Anterior cingulate cortex (tissue), 58 donors: Measurements from ENCODE around the gene BDKRB1.
A peak's percentile ranks its signal among the peaks of the same experiment; 100 is the strongest.

Experiments used
- DNase-seq, 58 donors: peaks; one replicate each; lab custom pipeline; 2025; lab: John Stamatoyannopoulos, UW

Gene BDKRB1

DNA sequence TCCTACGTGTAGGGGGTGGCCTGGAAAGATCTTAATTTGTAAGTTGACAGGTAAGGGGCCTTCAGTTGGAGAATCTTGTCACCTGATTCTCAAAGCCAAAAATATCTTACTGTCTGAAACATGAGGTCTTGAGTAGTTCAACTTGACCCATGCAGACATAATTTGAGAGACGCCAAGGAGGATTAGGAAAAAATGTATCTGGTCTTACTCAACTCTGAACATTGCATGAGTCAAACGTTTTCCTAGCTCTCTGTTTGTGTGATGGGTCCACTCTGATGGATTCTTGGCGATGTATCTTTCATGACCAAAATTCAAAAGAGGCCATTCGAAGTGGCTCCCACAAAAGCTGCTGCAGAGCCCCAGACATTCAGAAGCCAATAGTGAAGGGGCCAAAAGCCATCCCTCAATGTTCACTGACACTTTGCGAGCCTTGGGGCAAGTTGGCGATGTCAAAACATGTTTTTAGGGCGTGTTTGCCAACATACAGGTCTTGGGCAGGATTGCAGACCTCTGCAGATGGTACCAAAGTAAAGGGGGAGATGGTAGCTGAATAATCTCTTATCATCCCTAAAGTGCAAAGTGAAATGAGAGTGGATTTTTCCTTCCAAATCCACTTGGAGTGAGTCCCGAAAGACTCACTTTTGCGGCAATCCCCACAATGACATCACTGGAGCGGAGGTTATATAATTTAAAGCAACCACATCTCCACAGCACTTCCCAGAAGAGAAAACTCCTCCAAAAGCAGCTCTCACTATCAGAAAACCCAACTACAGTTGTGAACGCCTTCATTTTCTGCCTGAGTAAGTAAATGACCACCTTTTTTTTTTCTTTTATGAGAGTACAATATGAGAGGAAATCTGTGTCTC is at the start of gene BDKRB1:
Gene BDKRB1 (plus strand): TSS at position 710 of the 866 bp plus-strand sequence. CDS start 7,473 bp downstream, outside the sequence.
- no peak for DNase-seq

DNA sequence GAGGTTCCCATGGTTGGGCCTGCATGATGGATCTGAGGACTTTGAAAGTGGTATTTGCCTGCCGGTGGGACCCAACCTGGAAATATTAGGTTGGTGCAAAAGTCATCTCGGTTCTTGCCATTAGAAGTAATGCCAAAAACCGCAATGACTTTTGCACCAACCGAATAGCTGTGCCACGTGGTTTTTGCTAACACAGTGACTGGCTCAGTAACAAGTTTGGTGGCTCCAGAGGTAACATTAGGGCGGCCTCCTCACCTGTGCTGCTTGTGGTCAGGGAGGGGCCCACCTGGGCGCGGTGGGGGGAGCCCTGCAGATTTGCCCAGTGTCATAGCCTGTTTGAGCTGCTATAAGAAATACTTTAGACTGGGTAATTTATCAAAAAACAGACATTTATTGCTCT is 49.5 kb upstream of the BDKRB1 start:
- DNase-seq, result no peak

DNA sequence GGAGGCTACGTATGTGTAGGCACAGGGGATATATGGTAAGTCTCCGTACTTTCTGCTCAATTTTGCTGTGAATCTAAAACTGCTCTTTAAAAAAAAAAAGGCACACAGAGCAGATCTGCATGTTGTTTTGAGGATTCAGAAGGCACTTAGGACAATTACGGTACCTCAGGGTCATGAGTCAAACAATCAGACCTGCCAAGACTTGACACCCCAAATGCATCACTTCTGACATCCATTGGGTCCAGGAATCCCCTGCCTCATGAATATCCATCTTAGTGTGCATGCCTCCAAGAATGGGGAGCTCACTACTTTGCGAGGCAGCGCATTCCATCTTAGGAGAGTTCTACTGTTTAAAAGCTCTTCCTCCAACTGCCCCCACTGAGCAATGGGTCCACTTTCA is 48.3 kb upstream of the BDKRB1 start:
- DNase-seq, result no peak

DNA sequence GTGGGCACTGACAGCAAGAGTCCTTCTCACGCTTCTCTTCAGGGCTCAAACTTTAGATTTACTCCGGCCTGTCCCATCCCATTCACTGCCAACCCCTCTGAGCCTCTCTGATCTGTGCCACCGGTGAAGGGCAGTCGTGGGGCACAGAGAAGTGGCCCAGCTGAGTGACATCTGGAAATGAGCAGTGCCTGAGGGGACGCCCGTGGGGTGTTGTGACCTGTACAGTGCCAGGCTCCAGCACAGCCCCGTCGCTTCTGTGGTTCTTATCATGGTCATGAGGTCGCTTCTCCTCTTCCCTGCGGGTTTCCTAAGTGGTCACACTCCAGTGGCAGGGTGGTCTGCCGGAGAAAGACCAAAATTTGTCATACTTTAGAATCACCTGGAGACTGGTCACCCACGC is 47.3 kb upstream of the BDKRB1 start:
- DNase-seq, result no peak

DNA sequence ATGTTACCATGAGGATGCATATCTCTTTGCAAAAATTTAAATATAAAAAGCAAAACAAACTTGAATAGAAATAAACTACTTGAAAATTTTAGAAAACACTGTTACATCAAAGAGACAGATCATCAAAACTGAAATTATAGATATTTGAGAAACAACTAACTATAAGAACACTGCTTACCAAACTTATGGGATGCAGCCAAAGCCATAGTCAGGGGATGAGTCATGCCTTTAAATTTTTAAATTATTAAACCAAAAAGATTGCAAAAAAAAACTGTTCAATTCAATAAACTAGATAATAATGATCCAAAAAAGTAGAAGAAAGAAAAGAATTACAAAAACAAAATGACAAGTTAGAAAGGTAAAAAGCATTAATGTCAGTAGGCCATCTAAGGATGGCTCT is 43.9 kb upstream of the BDKRB1 start:
- DNase-seq, result no peak

DNA sequence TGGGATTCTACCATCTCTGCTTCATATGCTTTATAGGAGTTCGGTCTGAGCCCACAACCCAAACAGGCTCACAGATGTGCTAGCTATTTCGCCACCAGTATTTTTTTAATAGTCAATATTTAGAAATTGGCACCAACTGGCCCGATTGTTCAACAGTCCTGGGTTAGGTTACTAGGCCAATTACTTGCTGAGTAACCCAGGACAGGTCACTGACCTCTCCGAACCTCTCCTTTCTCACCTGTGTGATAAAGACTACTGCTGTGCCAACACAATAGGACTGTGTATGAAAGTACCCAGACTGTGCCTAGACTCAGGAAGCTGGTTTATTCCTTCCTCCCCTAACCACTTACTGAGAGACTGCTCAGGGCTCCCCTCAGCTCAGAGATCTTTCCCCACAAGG is 43.1 kb upstream of the BDKRB1 start:
- DNase-seq, result no peak

DNA sequence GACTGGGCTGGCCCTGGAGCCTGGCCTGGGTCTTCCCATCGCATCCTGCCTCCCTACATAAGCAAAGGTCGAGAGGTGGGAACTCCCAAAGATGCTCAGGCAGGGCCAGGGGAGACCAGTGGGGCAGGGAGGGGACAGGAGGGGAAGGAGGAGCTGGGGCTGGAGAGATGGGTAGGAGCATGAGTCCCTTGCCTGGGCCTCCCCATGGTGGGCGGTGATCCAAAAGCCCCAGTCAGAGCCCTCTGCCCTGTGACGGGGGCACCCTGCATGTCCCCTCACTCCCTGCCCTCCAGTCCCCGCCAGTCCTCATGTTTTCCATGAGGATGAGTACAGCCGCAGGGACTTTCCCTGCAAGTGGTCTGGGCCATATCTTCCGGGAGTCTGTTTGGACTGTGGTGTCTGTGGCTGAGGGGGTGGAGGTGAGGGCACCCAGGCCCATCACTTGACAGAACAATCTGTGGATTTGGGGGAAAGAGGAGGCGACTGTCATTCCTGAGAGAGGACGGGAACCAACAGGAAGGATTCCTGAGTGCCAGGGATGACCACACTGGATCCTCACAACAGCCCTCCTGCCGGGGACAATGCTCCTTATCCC is 42.0 kb upstream of the BDKRB1 start:
- DNase-seq, result no peak

DNA sequence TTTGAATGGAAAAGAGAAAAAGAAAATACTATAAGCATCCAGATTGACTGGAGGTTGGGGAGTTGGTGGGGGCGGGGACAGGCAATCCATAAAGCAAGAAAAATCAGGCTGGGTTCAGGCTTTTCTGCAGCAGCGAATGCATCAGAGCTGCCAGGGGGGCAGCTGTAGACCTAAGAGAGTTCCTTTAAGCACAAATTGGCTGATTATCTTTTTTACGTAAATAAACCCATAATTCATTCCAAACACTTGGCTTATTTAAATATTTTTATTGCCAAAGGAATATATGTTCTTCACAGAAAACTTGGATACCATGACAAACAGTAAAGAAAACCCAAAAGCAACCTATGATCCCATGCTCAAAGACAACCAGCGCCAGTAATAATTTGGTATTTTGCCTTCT is 41.2 kb upstream of the BDKRB1 start:
- DNase-seq, result no peak

DNA sequence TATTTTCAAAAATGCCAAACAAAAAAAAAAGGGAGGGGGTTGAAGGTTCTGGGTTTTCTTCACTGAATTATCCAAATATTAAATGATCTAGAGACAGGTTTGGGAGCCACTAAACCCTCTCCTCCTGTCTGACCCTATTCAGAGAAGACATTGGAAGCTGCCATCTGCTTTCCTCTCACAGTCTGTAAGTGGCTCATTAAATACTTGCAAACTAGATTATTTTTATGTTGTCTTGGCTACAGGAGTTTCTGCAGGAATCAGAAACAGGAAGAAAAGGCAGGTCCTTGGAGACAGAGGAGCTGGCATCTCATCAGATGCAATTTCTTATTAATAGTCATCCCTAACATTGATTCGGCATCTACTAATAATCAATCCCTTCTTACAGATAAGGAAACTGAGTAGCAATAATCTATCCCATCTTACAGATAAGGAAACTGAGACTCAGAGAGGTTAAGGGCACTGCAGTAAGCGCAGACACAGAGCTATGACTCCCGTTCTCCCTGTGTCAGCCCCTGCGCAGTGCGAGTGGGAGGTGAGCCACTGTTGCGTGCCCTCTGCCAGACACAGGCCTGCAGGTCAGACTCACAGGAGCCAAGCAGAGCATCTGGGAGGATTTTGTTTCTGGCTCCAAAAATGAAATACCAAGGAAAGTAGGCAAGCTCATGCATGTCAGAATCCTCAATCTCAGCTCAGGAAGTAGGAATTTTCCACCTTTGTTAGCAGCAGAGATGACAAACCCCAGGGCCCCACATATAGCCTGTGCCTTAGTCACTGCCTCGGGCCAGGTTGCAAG is 40.4 kb upstream of the BDKRB1 start:
- DNase-seq, result peak in 1 of 58 donors; percentile 4

DNA sequence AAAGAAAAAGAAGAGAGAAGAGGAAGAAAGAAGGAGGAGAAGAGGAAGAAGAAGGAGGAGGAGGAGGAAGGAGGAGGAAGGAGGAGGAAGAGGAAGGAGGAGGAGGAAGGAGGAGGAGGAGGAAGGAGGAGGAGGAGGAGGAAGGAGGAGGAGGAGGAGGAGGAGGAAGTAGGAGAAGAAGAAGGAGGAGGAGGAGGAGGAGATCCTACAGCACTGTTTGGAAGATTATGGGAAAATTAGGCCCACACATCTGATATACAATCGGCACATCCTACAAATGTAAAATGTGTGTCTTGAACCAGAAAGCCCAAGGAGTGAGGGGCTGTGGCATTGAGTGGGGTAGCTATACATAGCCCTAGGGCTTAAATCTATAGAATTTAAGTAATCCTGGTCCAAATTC is 39.4 kb upstream of the BDKRB1 start:
- no peak for DNase-seq

DNA sequence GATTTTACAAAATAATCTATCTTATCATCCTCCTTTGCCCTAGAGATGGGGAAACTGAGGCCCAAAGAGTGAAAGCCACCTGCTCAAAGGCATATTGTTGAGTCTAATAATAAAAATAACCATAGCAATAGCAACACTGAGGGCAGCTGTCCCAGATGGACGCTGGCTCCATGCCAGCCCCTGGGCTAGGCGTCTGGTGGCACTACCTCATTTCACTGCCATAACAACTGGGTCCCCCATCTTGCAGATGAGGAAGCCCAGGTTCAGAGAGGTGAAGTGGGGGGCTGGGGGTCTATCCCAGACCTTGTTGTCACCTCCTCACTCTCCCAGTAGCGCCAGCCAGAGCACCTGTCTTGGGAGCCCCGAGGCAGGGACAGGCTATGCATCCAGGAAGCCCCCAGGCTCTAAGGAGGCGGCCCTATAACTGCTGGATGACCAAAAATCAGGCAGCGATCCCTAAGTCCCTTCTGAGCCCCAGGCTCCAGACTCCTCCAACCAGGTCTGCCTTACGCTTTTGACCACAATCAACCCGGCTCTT is 38.6 kb upstream of the BDKRB1 start:
- peak in 1 of 58 donors; percentile 54 for DNase-seq

DNA sequence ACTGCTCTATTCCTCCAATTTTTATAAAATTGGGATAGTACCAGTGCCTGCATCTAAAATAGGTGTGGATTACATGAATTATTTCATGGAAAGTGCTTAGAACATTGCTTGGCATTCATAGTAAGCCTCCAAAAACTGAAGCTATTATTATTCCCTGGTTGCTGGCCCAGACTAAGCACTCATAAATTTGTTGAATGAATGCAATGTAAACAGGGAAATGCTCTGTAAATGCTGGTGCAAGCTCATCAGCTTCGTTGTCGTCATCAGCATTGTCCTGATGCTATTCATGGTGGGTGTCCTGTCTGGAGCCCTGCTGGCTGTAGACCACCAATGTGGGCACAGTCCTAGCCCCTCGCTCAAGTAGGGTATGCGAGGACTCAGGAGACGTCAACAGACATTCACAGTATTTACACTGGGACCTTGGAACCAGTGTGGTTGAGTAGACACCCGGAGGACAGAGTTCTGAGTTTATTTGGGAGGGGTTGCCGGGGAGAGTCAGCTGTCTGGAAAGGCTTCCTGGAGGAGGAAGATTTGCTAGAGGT is 34.8 kb upstream of the BDKRB1 start:
- no peak for DNase-seq

DNA sequence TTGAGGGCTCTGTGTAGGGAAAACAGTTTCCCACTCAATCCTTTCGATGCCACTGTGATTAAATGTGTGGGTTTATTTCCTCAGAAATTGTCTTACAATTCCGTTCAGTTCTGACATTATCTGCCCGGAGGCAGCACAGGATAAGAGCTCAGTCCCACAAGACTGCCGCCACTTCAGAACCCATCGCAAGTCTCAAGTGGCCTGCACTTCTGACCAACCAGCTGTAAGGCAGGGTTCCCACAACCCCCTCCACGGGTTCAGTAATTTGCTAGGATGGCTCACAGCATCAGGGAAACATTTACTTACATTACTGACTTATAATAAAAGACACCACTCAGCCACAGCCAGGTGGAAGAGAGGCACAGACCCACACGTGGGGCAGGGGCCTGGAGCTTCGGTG is 34.2 kb upstream of the BDKRB1 start:
- no peak for DNase-seq

DNA sequence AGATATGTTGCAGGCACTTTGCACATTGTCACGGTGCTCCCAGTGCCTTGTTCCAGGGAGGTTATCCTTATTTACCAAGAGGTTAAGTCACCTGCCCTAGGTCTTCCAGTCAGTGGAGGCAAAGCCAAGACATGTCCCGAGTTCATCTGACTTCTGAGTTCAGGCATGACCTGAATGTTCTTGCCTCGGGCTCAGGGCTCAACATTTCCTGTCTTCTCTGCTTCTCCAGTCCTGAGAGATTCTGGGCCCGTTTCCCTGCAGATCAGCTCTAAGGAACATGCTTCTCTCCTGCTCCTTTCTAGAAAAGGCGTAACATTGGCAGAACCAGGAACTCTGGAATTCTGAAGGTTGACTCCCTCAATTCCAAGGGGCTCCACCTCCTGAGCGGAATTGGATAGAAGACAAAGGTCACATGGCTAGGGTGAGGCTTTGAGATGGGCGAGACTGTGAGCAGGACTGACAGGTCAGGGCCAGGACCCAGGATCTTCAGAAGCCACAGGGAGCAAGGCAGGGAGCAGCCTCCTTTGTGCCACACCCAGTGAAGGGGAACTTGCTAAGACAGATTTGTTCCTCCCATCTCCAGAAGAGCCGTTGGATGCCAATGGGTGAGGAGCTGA is 31.4 kb upstream of the BDKRB1 start:
- no peak for DNase-seq

DNA sequence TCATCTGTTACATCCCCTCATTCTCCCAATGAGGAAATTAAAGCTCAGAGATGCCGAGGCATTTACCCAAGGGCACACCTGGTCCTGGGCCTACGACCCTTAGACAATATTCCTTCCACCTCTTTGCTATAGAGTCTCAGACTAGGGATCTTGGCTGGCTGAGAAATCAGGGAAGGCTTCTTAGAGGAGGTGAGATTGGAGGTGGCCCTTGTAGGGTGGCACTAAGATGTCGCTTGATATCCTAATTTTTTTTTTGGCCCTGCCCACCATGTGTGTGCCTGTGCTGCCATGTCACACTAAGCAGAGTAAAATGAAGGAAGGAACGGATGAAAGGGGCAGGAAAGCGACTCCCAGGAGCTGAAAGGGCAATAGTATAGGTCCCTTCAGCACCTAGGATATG is 30.8 kb upstream of the BDKRB1 start:
- no peak for DNase-seq

DNA sequence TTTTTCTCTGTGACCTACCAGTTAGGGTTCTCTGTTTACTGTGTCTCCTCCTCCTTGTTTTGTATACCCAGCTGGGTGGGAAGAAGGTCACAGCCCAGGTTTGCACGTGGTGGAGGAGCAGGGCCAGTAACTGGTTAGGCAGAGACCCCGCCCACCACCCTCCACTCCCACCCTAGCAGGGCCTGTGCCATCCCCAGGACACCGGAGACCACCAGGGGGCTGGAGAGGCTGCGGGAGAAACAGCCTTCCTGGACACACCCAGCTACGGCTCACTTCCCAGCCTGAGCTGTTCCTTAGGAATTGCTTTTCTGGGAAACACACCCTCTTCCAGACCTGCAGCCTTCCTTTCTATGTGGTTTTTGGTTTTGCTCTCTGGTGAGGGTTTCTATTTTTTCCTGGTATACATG is 30.3 kb upstream of the BDKRB1 start:
- DNase-seq, result no peak

DNA sequence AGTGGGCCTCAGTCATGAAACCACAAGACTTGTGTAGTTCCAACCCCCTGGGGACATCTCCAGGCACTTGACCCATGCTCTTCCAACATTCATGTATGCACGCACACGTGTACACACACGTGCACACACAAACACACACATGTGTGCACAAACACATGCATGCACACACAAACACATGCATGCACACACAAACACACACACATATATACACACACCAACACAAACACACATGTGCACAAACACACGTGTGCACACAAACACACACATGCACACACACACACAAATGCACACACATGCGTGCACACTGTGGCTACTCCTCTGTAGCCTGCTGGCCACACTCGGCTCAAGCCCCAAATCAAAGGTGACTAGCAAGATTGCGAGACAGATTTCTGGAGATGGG is 28.6 kb upstream of the BDKRB1 start:
- DNase-seq, result no peak

DNA sequence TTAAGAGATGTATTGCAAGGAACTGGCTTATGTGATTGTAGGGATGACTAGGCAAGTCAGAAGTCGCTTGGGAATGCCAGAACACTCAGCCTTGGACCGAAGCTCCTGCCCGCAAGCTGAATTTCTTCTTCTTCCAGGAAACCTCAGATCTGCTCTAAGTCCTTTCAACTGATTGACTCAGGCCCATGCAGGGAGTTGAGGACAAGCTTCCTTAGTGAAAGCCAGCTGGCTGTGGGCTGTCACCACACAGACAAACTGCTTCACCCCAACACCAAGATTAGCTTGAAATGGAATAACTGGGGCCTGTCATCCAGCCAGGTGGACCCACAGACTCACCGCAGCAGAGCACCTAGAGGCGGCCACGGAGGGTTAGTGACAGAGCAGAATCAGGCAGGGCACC is 26.7 kb upstream of the BDKRB1 start:
- no peak for DNase-seq

DNA sequence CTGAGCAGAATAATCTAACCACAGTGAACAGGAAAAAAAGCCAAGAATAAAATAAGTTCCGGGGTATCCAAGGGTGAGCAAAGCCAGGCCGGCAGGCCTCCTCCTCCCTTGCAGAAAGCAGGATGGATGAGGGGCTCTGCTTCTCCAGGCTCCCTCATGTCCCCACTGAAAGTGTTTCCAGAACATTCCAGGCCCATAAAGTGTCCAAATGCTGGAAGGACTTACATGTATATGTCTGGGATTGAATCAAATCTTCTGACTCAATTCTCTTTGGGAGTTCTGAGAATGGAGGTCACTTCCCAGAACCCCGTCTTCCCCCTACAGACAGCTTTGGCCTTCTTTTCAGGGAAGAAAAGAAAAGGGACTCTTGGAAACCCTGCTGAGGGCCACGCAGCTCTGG is 25.0 kb upstream of the BDKRB1 start:
- DNase-seq, result no peak

DNA sequence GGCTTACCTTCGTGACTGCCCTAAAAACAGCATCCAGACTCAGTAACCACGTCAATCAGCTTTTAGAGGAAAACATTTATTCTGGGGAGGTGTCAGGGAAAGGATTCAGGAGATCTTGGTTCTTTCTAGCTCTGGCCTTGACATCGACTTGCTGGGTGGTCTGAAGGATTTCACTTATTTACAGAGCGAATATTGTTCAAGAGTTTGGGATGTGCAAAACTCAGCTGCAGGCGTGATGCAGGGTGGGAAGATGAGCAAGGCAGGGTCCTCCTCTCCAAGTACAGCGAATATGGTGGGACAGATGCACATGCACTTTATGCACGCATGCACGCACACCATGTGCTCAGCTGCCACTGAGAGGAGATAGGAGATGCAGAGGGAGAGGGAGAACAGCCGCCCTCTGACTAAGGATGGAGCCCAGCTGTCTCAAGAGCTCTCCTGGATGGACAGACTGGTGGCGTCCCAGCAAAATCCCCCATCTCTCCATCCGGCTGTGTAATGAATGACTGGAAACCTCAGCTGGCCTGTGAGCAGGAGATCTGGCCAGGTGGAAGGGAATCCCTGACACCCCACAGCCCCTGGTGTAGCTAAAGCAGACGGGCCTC is 24.4 kb upstream of the BDKRB1 start:
- no peak for DNase-seq
